GM10248 (cell line): Measurements from ENCODE around the gene MEOX2.

ENCODE experiments used
- CTCF ChIA-PET: fragments of 300-600 bp; sonication (Branson Sonifier 250); formaldehyde crosslinking; extraction: SDS; loops from one replicate; lab custom pipeline; 2021; ENCODE audit warnings: antibody characterized with exemption; lab: Yijun Ruan, JAX
- POLR2A ChIA-PET: fragments of 350-650 bp; sonication (Branson Sonifier 250); formaldehyde crosslinking; extraction: SDS; loops from one replicate; lab custom pipeline; 2020; ENCODE audit warnings: antibody characterized with exemption; lab: Yijun Ruan, JAX
- DNase-seq: peaks from one replicate; pipeline ENCODE4 v3.0.0; 2012; ENCODE audit errors: extremely low spot score
- CTCF ChIP-seq: IDR thresholded peaks from 2 replicates; pipeline ENCODE4 v1.5.1; 2012; ENCODE audit warnings: mild to moderate bottlenecking, low read depth; ENCODE audit errors: extremely low read depth, missing control alignments, control extremely low read depth

Gene MEOX2

GRCh38 chr7:15593382-15593781 lies 93.1 kb downstream of the MEOX2 start:
- ChIA-PET CTCF (interaction anchor here (1.3 to 1.6 kb wide), 2 partner anchors 12 to 13 kb away, joined by 3 to 4 read pairs; no protein-coding TSS in a partner anchor), POLR2A (no interaction called here)
- TF ChIP-seq CTCF = no peak
- no peak for DNase-seq

GRCh38 chr7:15586266-15586665 lies 100.2 kb downstream of the MEOX2 start:
- ChIA-PET POLR2A (no interaction called here), CTCF (no interaction called here)
- no peak for DNase-seq
- TF ChIP-seq CTCF = no peak

- ChIA-PET POLR2A (no interaction called here), CTCF (no interaction called here)
- no peak for TF ChIP-seq CTCF
- no peak for DNase-seq
These were observed 101.9 kb downstream of the MEOX2 start for GRCh38 chr7:15584575-15584974.

GRCh38 chr7:15582773-15583172 lies 103.7 kb downstream of the MEOX2 start:
- no peak for TF ChIP-seq CTCF
- DNase-seq = no peak
- POLR2A ChIA-PET = no interaction called here
- CTCF ChIA-PET = no interaction called here

- DNase-seq = no peak
- ChIA-PET CTCF (interaction anchor here (1.1 kb wide), 1 partner anchor 12 kb away, joined by 4 read pairs; no protein-coding TSS in a partner anchor), POLR2A (no interaction called here)
- no peak for TF ChIP-seq CTCF
These were observed 105.0 kb downstream of the MEOX2 start for GRCh38 chr7:15581352-15581951.

GRCh38 chr7:15580604-15581351 lies 105.7 kb downstream of the MEOX2 start:
- TF ChIP-seq CTCF = no peak
- no peak for DNase-seq
- CTCF ChIA-PET = interaction anchor here (0.8 to 1.1 kb wide), 3 partner anchors 13 to 16 kb away, joined by 3 to 4 read pairs (median 3); no protein-coding TSS in a partner anchor
- POLR2A ChIA-PET = no interaction called here
